Ishikawa (cell line): ENCODE data around the gene SLC6A6.

ENCODE experiments used
- CEBPB ChIP-seq: IDR thresholded peaks from 2 replicates; pipeline ENCODE4 v1.6.1; 2012
- CREB1 ChIP-seq: IDR thresholded peaks from 2 replicates; pipeline ENCODE4 v1.6.1; 2012; ENCODE audit warnings: low read depth
- EGR1 ChIP-seq: IDR thresholded peaks from 2 replicates; pipeline ENCODE4 v1.6.1; 2012
- EP300 ChIP-seq: IDR thresholded peaks from 2 replicates; pipeline ENCODE4 v1.6.1; 2012; ENCODE audit warnings: borderline replicate concordance
- FOXM1 ChIP-seq: IDR thresholded peaks from 2 replicates; pipeline ENCODE4 v1.6.1; 2012; ENCODE audit warnings: low read depth, borderline replicate concordance
- NFIC ChIP-seq: IDR thresholded peaks from 2 replicates; pipeline ENCODE4 v1.6.1; 2012
- RAD21 ChIP-seq: IDR thresholded peaks from 2 replicates; pipeline ENCODE4 v1.6.1; 2012; ENCODE audit warnings: low read depth
- TAF1 ChIP-seq: IDR thresholded peaks from 2 replicates; pipeline ENCODE4 v1.6.1; 2012; ENCODE audit warnings: low read depth, mild to moderate bottlenecking
- TCF12 ChIP-seq: IDR thresholded peaks from 2 replicates; pipeline ENCODE4 v1.6.1; 2012; ENCODE audit warnings: low read depth
- TEAD4 ChIP-seq: IDR thresholded peaks from 2 replicates; pipeline ENCODE4 v1.6.1; 2012
- YY1 ChIP-seq: IDR thresholded peaks from 2 replicates; pipeline ENCODE4 v1.6.1; 2012; ENCODE audit warnings: low read depth
- ZBTB7A ChIP-seq: IDR thresholded peaks from 2 replicates; pipeline ENCODE4 v1.6.1; 2012; ENCODE audit warnings: low read depth
- TF ChIP-seq, protein P1 (sequence below): IDR thresholded peaks from 2 replicates; pipeline ENCODE4 v1.6.1; 2012
- TF ChIP-seq, protein P2 (sequence below): IDR thresholded peaks from 2 replicates; pipeline ENCODE4 v1.6.1; 2012; ENCODE audit warnings: low read depth, mild to moderate bottlenecking
- TF ChIP-seq, protein P3 (sequence below): IDR thresholded peaks from 2 replicates; pipeline ENCODE4 v1.6.1; 2012

The SLC6A6 gene

DNA sequence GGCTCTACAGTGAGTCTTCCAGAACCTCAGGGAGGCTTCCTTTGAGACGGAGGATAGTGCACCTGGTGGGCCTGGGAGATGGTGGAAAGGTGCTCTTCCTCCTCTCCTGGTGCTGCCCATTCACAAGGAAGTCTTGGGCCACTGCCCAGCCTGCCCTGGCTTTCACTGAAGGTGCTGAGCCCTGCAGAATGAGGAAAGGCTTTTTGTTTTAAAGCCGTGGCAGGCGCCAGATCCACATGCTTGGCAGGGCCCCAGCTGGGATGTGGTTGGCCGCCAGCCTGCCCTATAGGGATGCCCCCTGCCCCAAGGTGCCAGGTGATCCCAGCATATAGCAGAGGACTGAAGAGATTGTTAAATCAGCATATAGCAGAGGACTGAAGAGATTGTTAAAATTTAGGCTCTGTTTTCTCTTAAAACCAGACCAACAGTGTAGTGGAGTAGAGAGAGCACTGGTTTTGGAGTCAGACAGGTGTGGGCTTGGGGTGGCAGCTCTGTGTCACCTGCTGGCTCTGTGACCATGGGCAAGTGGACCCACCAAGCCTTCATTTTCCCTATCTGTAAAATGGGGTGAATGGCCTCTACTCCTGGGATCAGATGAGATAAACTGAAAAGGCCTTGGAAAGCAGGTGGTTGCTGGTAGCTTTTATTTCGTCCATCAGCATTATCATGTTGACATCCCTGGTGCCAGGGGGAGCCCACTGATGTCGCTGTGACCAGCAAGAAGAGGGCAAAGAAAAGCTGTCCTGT, 53.3 kb downstream of the SLC6A6 start:
- TF ChIP-seq NFIC = peak; percentile 84
- no peak for TF ChIP-seq ZBTB7A
- TF ChIP-seq, protein P1, sequence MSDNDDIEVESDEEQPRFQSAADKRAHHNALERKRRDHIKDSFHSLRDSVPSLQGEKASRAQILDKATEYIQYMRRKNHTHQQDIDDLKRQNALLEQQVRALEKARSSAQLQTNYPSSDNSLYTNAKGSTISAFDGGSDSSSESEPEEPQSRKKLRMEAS = peak; percentile 63
- peak; percentile 66 for TF ChIP-seq TCF12
- TF ChIP-seq YY1 = no peak
- no peak for TF ChIP-seq CREB1

DNA sequence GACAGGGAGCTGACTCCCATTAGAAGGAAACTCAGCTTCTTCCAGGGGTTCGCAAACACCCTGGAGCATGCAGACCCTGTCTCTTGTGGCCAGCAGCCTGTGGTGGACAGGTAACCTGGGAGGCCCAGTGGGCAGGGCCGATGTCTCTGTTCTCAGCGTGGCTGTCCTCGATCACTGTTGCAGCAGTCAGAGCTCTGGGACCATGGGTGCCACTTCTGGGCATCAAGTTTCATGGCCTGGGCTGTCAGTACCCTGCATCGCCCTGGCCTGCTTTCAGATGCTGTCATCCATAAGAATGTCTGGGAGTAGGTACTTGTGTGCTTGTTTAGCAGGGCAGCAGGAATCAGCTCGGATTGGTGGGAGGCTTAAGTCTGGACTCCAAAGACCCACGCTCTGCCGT, 54.4 kb downstream of the SLC6A6 start:
- TF ChIP-seq CREB1 (no peak), FOXM1 (no peak), EGR1 (no peak), RAD21 (no peak), NFIC (no peak), TEAD4 (no peak), CEBPB (no peak), EP300 (no peak), YY1 (no peak), TAF1 (no peak), TCF12 (no peak), ZBTB7A (no peak)
- TF ChIP-seq, protein P2, sequence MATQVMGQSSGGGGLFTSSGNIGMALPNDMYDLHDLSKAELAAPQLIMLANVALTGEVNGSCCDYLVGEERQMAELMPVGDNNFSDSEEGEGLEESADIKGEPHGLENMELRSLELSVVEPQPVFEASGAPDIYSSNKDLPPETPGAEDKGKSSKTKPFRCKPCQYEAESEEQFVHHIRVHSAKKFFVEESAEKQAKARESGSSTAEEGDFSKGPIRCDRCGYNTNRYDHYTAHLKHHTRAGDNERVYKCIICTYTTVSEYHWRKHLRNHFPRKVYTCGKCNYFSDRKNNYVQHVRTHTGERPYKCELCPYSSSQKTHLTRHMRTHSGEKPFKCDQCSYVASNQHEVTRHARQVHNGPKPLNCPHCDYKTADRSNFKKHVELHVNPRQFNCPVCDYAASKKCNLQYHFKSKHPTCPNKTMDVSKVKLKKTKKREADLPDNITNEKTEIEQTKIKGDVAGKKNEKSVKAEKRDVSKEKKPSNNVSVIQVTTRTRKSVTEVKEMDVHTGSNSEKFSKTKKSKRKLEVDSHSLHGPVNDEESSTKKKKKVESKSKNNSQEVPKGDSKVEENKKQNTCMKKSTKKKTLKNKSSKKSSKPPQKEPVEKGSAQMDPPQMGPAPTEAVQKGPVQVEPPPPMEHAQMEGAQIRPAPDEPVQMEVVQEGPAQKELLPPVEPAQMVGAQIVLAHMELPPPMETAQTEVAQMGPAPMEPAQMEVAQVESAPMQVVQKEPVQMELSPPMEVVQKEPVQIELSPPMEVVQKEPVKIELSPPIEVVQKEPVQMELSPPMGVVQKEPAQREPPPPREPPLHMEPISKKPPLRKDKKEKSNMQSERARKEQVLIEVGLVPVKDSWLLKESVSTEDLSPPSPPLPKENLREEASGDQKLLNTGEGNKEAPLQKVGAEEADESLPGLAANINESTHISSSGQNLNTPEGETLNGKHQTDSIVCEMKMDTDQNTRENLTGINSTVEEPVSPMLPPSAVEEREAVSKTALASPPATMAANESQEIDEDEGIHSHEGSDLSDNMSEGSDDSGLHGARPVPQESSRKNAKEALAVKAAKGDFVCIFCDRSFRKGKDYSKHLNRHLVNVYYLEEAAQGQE = no peak
- TF ChIP-seq, protein P3, sequence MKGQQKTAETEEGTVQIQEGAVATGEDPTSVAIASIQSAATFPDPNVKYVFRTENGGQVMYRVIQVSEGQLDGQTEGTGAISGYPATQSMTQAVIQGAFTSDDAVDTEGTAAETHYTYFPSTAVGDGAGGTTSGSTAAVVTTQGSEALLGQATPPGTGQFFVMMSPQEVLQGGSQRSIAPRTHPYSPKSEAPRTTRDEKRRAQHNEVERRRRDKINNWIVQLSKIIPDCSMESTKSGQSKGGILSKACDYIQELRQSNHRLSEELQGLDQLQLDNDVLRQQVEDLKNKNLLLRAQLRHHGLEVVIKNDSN = no peak
- TF ChIP-seq, protein P1 = no peak

DNA sequence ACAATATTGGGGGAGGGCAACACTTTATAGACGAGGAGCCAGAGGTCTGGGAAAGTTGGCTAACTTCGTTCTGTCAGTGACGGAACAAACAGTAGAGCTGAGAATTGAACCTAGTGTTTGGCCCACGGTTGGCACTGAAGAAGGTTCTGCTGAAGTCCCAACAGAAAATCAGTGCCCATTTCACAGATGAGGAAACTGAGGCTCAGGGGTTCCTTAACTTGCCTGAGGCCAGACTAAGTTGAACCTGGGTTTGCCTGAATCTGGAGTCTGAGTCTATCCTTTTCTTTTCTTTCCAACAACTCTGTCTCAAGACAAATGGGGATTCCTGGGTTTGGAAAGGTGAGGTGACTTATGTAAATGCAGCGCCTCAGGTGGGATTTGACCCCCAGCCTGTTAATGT, 55.1 kb downstream of the SLC6A6 start:
- TF ChIP-seq NFIC (no peak), EP300 (no peak), RAD21 (no peak), TAF1 (no peak), TCF12 (no peak), EGR1 (no peak), TEAD4 (no peak), FOXM1 (no peak), YY1 (no peak)
- TF ChIP-seq, protein P1 = no peak
- TF ChIP-seq, protein P2 = no peak
- TF ChIP-seq, protein P3 = no peak

DNA sequence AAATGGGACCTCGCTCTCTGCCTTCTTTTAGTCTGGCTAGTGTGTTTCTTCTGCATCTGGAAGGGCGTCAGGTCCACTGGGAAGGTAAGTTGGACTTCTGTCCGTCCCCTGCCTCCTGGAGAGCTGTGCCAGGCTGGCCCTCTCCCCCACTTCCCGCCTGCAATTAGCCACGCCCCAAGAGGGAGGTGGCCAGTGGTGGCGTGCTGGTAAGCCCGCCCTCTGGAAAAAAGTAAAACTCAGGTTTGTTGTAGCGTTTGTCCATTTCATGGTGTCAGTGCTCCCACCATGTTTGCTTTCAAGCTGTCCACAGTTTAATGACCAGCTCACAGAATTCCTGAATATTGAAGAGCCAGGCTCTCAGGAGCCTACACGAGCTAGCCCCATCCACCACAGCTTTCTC, 55.6 kb downstream of the SLC6A6 start:
- TF ChIP-seq CEBPB (no peak), CREB1 (no peak), FOXM1 (no peak), ZBTB7A (no peak), RAD21 (no peak), YY1 (no peak), TEAD4 (no peak), NFIC (no peak), EGR1 (no peak), EP300 (no peak), TAF1 (no peak), TCF12 (no peak)
- TF ChIP-seq, protein P3 = no peak
- TF ChIP-seq, protein P1 = no peak
- TF ChIP-seq, protein P2 = no peak
